ENCODE measurements around the gene TTBK1. TPM values are rescaled to one million over a fixed set of nuclear protein-coding genes. Genes with fewer than 3 reads are reported as not detected.
"Not testable (repeated sequence)": the region's sequence is repeated elsewhere in the genome, so short reads cannot be mapped to it uniquely, and the experiment has no call there.

TTBK1 gene
- total and polyA plus RNA-seq, 9 donors = under 0.01 to 0.17 (median 0.05) TPM

DNA sequence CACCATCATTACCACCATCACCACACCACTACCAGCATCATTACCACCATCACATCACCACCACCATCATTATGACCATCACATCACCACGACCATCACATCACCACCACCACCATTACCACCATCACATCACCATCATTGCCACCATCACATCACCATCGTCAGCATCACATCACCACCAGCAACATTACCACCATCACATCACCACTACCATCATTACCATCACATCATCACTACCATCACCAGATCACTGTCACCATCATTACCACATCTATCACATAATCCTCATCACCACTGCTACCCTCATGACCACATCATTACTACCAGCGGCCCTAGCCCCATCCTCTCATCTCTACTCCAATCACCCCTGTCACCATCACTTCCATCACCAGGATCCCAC lies 51.3 kb downstream of the TTBK1 start:
- Histone ChIP-seq H3K27me3 (ENCODE audit: control insufficient read depth, insufficient read depth, low read length) (peaks cover 14% of the 10 kb centered on the region), H3K27ac (ENCODE audit: low read length) (no peak overlapping the region), H3K9me3 (replicated peaks; ENCODE audit: control insufficient read depth, low read depth, low read length) (no peaks in the 10 kb centered on the region), H3K4me1 (ENCODE audit: control insufficient read depth, insufficient read depth, low read length) (no peaks in the 10 kb centered on the region), H3K36me3 (ENCODE audit: control insufficient read depth, insufficient read depth, low read length) (no peaks in the 10 kb centered on the region), H3K4me3 (ENCODE audit: low read length) (no peak overlapping the region)
- DNase-seq = no peak
- 86% methylated on average over 3 of the region's 3 CpGs for WGBS (ENCODE audit: insufficient coverage)

DNA sequence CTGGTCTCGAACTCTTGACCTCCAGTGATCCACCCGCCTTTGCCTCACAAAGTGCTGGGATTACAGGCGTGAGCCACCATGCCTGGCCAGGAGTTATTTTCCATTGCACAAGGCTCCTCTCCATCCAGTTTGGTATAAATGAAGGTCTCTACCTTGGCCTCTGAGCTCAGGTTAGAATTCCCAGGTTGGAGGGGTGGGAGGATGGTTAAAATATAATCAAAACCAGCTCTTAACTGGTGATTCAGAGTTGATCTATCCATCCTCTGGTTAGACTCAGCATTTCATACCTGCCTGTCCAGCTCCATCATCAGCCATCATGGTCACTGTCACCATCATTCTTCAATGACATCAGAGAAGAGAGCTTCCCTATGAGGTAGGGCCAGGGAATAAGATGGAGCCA lies 52.2 kb downstream of the TTBK1 start:
- DNase-seq = no peak
- 100% methylated on average over 2 of the region's 3 CpGs for WGBS (ENCODE audit: insufficient coverage)

DNA sequence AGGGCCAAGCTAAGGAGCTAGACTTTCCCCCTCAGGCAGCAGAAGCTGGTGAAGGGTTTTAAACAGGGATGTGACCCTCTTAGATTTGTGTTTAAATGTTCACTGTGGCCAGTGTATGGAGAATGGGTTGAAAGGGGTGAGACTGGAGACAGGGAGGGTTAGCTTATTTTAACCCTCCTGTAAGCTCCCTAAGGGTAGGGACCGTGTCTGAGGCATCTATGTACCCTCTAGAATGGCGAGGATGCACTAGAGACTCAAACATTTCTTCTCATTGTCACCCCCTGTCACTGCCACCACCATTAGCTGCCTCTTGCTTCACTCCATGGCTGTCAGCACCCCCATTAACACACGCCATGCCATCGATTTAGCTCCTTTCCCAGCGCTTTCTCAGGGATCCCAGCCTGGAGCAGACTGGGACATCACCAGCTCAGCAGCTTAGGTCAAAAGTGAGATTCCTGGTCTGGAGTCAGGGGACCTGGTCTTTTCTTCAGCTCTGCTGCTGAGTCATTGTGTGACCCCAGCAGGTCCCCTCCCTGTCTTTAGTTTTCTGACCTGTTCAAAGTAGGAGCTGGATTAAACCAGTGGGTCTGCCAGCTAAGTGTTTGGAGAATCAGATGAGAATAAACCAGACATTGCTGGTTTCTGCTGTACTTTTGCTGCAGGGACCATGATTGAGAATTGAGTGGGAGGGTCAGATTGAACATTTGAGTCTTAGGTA lies 53.7 kb downstream of the TTBK1 start:
- 84% methylated on average over 2 of the region's 5 CpGs for WGBS (ENCODE audit: insufficient coverage)
- Histone ChIP-seq H3K4me1 (ENCODE audit: control insufficient read depth, insufficient read depth, low read length) (no peaks in the 10 kb centered on the region), H3K27ac (ENCODE audit: low read length) (no peak overlapping the region), H3K9me3 (replicated peaks; ENCODE audit: control insufficient read depth, low read depth, low read length) (no peaks in the 10 kb centered on the region), H3K4me3 (ENCODE audit: low read length) (no peak overlapping the region), H3K36me3 (ENCODE audit: control insufficient read depth, insufficient read depth, low read length) (no peaks in the 10 kb centered on the region), H3K27me3 (ENCODE audit: control insufficient read depth, insufficient read depth, low read length) (peaks cover 31% of the 10 kb centered on the region)
- DNase-seq = no peak

More for the DNA sequence above, 52.2 kb downstream of the TTBK1 start:
- Histone ChIP-seq H3K27ac (ENCODE audit: low read length) (no peak overlapping the region), H3K9me3 (replicated peaks; ENCODE audit: control insufficient read depth, low read depth, low read length) (no peaks in the 10 kb centered on the region), H3K4me3 (ENCODE audit: low read length) (no peak overlapping the region), H3K4me1 (ENCODE audit: control insufficient read depth, insufficient read depth, low read length) (no peaks in the 10 kb centered on the region), H3K27me3 (ENCODE audit: control insufficient read depth, insufficient read depth, low read length) (peaks cover 20% of the 10 kb centered on the region), H3K36me3 (ENCODE audit: control insufficient read depth, insufficient read depth, low read length) (no peaks in the 10 kb centered on the region)

DNA sequence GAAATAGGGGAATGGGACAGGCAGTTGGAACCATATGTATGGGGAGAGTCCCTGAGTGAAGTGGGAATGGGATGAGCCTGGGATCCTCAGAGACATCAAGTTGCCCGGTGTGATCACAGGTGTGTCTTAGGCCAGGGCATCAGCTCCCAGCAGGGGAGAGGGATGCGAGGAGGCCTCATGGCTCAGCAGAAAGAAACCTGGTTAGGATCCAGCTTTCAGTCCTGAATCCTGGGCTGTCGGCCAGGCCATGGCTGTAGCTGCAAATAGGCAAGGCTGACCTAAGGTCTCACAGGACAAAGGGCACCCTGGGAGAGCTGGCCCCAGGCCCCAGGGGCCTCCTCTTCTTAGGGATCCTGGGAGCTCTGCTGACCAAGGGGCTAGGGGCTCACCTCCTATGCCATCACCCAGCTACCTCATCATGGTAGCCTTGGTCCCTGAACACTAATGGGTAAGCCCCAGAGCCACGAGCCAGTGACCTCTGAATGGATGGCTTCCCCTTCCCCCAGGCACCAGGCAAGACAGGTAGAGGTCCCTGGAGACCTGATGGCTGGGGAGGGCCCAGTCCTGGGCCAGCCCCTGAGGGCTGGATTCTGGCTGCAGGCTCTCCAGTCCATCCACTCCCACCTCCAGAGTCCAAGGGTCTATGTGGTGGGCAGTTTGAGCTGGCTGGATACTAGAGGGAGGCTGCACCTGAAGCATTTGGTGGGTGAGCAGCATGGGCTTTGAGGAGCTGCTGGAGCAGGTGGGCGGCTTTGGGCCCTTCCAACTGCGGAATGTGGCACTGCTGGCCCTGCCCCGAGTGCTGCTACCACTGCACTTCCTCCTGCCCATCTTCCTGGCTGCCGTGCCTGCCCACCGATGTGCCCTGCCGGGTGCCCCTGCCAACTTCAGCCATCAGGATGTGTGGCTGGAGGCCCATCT lies 54.6 kb downstream of the TTBK1 start, which contains the start of gene SLC22A7:
SLC22A7 (plus strand) TSS at position 617 of the 921 bp plus-strand sequence; CDS start at position 716, 99 bp downstream.
- WGBS (ENCODE audit: insufficient coverage) = 48% methylated on average over 9 of the region's 10 CpGs
- H3K36me3 ChIP-seq (ENCODE audit: control insufficient read depth, insufficient read depth, low read length) = no peaks in the 10 kb centered on the region
- no peaks in the 10 kb centered on the region for H3K4me1 ChIP-seq (ENCODE audit: control insufficient read depth, insufficient read depth, low read length)
- no peak within 1 kb of the TSS for H3K27ac ChIP-seq (ENCODE audit: low read length)
- no peak within 1 kb of the TSS for H3K4me3 ChIP-seq (ENCODE audit: low read length)
- no peak for DNase-seq
- H3K9me3 ChIP-seq (replicated peaks; ENCODE audit: control insufficient read depth, low read depth, low read length) = no peaks in the 10 kb centered on the region
- peaks cover 31% of the 10 kb centered on the region for H3K27me3 ChIP-seq (ENCODE audit: control insufficient read depth, insufficient read depth, low read length)

DNA sequence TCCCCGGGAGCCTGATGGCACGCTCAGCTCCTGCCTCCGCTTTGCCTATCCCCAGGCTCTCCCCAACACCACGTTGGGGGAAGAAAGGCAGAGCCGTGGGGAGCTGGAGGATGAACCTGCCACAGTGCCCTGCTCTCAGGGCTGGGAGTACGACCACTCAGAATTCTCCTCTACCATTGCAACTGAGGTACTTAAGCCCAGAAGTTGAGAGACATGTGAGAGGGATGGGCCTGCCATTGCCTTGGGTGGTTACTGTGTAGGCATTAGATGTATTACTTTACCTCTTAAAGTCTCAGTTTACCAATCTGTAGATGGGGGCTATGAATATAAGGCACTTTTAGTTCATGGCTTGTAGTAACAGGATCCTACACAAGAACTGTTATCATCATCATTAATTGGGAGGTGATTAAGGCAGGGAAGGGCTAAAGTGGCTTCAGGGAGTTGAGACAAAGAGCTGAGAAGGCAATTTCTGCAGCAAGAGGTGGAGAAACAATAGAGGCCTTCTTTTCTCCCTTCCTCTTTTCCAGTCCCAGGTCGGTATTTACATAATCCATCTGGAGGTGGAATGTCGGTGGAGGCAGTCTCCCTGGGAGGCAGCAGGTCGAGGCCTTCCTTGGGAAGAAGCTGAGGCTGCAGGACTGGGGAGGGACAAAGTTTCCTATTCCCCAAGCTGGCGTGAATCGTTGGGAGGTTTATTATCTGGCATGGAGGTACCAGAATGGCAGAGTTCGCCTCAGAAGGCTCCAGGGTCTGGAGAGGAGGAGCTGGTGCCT lies 55.5 kb downstream of the TTBK1 start:
- no peak overlapping the region for H3K27ac ChIP-seq (ENCODE audit: low read length)
- H3K27me3 ChIP-seq (ENCODE audit: control insufficient read depth, insufficient read depth, low read length) = peaks cover 31% of the 10 kb centered on the region
- H3K9me3 ChIP-seq (replicated peaks; ENCODE audit: control insufficient read depth, low read depth, low read length) = no peaks in the 10 kb centered on the region
- WGBS (ENCODE audit: insufficient coverage) = 71% methylated on average over 7 of the region's 12 CpGs
- no peak overlapping the region for H3K4me3 ChIP-seq (ENCODE audit: low read length)
- no peaks in the 10 kb centered on the region for H3K4me1 ChIP-seq (ENCODE audit: control insufficient read depth, insufficient read depth, low read length)
- no peaks in the 10 kb centered on the region for H3K36me3 ChIP-seq (ENCODE audit: control insufficient read depth, insufficient read depth, low read length)
- DNase-seq = no peak

DNA sequence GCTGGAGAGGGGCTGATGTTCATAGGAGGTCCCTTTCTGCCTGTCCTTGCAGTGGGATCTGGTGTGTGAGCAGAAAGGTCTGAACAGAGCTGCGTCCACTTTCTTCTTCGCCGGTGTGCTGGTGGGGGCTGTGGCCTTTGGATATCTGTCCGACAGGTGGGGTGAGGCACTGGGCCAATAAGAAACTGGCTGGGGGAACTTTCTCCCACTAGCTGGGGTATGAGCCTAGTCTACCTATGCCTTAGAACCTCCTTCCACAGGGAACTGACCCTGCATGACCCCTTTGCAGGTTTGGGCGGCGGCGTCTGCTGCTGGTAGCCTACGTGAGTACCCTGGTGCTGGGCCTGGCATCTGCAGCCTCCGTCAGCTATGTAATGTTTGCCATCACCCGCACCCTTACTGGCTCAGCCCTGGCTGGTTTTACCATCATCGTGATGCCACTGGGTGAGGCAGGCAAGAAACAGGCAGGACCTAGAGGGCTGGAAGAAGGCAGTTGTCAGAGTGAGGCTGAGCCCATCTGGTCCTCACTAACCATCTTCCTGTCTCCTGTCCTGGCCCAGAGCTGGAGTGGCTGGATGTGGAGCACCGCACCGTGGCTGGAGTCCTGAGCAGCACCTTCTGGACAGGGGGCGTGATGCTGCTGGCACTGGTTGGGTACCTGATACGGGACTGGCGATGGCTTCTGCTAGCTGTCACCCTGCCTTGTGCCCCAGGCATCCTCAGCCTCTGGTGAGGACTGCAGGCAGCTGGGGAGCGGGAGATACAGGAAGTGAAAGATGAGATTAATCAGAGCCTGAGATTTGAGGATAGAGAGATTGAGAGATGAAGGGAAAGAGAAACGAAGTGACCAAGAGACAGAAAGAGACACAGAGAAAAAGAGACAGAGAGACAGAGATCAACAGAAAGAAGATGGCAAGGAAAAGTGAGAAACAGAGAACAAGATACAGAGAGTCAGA lies 56.3 kb downstream of the TTBK1 start:
- Histone ChIP-seq H3K4me1 (ENCODE audit: control insufficient read depth, insufficient read depth, low read length) (no peaks in the 10 kb centered on the region), H3K27ac (ENCODE audit: low read length) (no peak overlapping the region), H3K36me3 (ENCODE audit: control insufficient read depth, insufficient read depth, low read length) (no peaks in the 10 kb centered on the region), H3K9me3 (replicated peaks; ENCODE audit: control insufficient read depth, low read depth, low read length) (no peaks in the 10 kb centered on the region), H3K27me3 (ENCODE audit: control insufficient read depth, insufficient read depth, low read length) (peaks cover 31% of the 10 kb centered on the region), H3K4me3 (ENCODE audit: low read length) (no peak overlapping the region)
- WGBS (ENCODE audit: insufficient coverage) = 66% methylated on average over 12 of the region's 18 CpGs
- DNase-seq = no peak

DNA sequence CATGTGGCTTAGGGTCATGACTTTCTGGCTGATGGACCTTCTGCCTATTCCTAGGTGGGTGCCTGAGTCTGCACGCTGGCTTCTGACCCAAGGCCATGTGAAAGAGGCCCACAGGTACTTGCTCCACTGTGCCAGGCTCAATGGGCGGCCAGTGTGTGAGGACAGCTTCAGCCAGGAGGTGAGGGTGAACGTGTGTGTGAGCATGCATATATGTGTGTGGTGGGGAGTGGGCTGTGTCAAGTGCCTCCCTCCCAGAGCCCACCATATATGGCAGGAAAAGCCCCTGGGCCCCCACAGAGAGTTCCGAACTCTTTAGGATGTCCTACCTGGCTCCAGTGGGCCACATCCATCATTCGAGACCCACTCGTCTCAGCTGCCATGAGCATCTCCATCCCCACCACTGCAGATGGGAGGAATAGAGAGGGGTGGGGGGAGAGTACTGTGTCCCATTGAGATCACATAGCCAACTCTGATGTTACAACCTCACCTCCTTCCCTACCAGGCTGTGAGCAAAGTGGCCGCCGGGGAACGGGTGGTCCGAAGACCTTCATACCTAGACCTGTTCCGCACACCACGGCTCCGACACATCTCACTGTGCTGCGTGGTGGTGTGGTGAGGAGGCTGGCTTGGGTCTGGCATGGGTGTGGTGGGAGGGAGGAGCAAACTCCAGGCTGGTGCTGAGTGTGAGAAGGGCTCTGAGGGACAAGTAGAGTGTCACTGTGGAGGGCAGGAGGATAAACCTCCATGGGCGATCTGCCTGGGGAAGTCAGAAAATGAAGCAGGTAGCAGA lies 58.0 kb downstream of the TTBK1 start:
- peaks cover 31% of the 10 kb centered on the region for H3K27me3 ChIP-seq (ENCODE audit: control insufficient read depth, insufficient read depth, low read length)
- WGBS (ENCODE audit: insufficient coverage) = 55% methylated on average over 3 of the region's 15 CpGs
- H3K4me1 ChIP-seq (ENCODE audit: control insufficient read depth, insufficient read depth, low read length) = no peaks in the 10 kb centered on the region
- DNase-seq = no peak
- H3K9me3 ChIP-seq (replicated peaks; ENCODE audit: control insufficient read depth, low read depth, low read length) = no peaks in the 10 kb centered on the region
- no peak overlapping the region for H3K4me3 ChIP-seq (ENCODE audit: low read length)
- H3K36me3 ChIP-seq (ENCODE audit: control insufficient read depth, insufficient read depth, low read length) = no peaks in the 10 kb centered on the region
- H3K27ac ChIP-seq (ENCODE audit: low read length) = no peak overlapping the region

DNA sequence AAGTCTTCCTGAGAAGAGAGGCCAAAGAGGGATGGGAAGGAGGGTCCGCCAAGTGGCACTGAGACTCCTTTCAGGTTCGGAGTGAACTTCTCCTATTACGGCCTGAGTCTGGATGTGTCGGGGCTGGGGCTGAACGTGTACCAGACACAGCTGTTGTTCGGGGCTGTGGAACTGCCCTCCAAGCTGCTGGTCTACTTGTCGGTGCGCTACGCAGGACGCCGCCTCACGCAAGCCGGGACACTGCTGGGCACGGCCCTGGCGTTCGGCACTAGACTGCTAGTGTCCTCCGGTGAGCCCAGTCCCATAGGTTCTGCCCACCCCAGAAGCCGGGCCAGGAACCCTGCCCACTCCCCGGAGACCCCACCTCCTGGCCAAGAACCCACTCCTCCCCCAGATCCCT lies 58.8 kb downstream of the TTBK1 start:
- peaks cover 28% of the 10 kb centered on the region for H3K27me3 ChIP-seq (ENCODE audit: control insufficient read depth, insufficient read depth, low read length)
- 64% methylated on average over 19 of the region's 19 CpGs for WGBS (ENCODE audit: insufficient coverage)
- no peaks in the 10 kb centered on the region for H3K36me3 ChIP-seq (ENCODE audit: control insufficient read depth, insufficient read depth, low read length)
- no peaks in the 10 kb centered on the region for H3K9me3 ChIP-seq (replicated peaks; ENCODE audit: control insufficient read depth, low read depth, low read length)
- no peak overlapping the region for H3K4me3 ChIP-seq (ENCODE audit: low read length)
- H3K4me1 ChIP-seq (ENCODE audit: control insufficient read depth, insufficient read depth, low read length) = no peaks in the 10 kb centered on the region
- H3K27ac ChIP-seq (ENCODE audit: low read length) = no peak overlapping the region
- no peak for DNase-seq

DNA sequence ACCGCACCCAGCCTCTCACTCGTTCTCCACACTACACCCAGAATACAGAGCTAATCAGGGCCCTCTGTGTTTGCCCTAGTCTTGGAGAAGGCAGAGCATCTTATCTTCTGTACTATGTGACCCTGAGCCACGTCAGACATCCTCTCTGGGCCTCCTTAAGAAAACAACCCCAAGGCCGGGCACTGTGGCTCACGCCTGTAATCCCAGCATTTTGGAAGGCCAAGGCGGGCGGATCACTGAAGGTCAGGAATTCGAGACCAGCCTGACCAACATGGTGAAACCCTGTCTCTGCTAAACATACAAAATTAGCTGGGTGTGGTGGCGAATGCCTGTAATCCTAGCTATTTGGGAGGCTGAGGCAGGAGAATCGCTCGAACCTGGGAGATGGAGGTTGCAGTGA lies 59.7 kb downstream of the TTBK1 start:
- not testable (repeated sequence) for H3K4me3 ChIP-seq (ENCODE audit: low read length); H3K4me1 ChIP-seq (ENCODE audit: control insufficient read depth, insufficient read depth, low read length); H3K27ac ChIP-seq (ENCODE audit: low read length); H3K9me3 ChIP-seq (replicated peaks; ENCODE audit: control insufficient read depth, low read depth, low read length); DNase-seq; H3K36me3 ChIP-seq (ENCODE audit: control insufficient read depth, insufficient read depth, low read length)
- 85% methylated on average over 7 of the region's 11 CpGs for WGBS (ENCODE audit: insufficient coverage)
- peaks cover 35% of the 10 kb centered on the region for H3K27me3 ChIP-seq (ENCODE audit: control insufficient read depth, insufficient read depth, low read length)
